Caco-2 (cell line): ENCODE data around the gene CERK. TPM values are rescaled to one million over a fixed set of nuclear protein-coding genes. Genes with fewer than 3 reads are reported as not detected.

Experiments
- BruUV-seq: library from RNA; stranded (reverse); fragments of 400-500 nt; replicated peaks from 2 replicates; lab custom pipeline; 2021; lab: Mats Ljungman, UMichigan
- CTCF ChIA-PET: fragments of 300-600 bp; sonication (Branson Sonifier 250); formaldehyde crosslinking; loops from one replicate; lab custom pipeline; 2022; ENCODE audit warnings: antibody characterized with exemption; lab: Charles Lee
- POLR2A ChIA-PET: fragments of 300-600 bp; sonication (Branson Sonifier 250); formaldehyde crosslinking; loops from one replicate; lab custom pipeline; 2022; ENCODE audit warnings: antibody characterized with exemption; lab: Charles Lee
- DNase-seq, 2 experiments: peaks; one replicate each; pipeline versions ENCODE4 v3.0.0 to v3.0.0-alpha.2; 2020 to 2022
- H3K27me3 ChIP-seq: replicated peaks from 2 replicates; pipeline ENCODE4 v1.6.0; 2011; ENCODE audit warnings: low read length; ENCODE audit not compliant: control insufficient read depth, insufficient read depth
- H3K36me3 ChIP-seq: 2 replicates; pipeline ENCODE4 v1.5.1; 2011; ENCODE audit warnings: low read length; ENCODE audit not compliant: control insufficient read depth, insufficient read depth
- H3K4me1 ChIP-seq: fragments of 250-450 bp; sonication (Bioruptor Pico); 2 replicates; pipeline ENCODE4 v1.5.1; 2020; ENCODE audit warnings: mild to moderate bottlenecking
- H3K4me3 ChIP-seq: 2 replicates; pipeline ENCODE4 v1.5.1; 2011; ENCODE audit warnings: low read depth, mild to moderate bottlenecking, control low read depth, low read length
- H3K9me3 ChIP-seq: fragments of 250-450 bp; sonication (Bioruptor Pico); 2 replicates; pipeline ENCODE4 v1.5.1; 2020; ENCODE audit warnings: mild to moderate bottlenecking, moderate library complexity
- H3K27ac Mint-ChIP-seq: one replicate; pipeline ENCODE4 v1.8.0; 2022; ENCODE audit warnings: mixed read lengths; ENCODE audit not compliant: unreplicated experiment
- H3K27me3 Mint-ChIP-seq: one replicate; pipeline ENCODE4 v1.8.0; 2022; ENCODE audit warnings: mixed read lengths; ENCODE audit not compliant: insufficient read depth, unreplicated experiment
- H3K36me3 Mint-ChIP-seq: one replicate; pipeline ENCODE4 v1.8.0; 2022; ENCODE audit warnings: mild to moderate bottlenecking, mixed read lengths; ENCODE audit not compliant: insufficient read depth, unreplicated experiment
- H3K4me1 Mint-ChIP-seq: one replicate; pipeline ENCODE4 v1.8.0; 2022; ENCODE audit warnings: low read depth, mixed read lengths; ENCODE audit not compliant: unreplicated experiment
- H3K4me3 Mint-ChIP-seq: one replicate; pipeline ENCODE4 v1.8.0; 2022; ENCODE audit warnings: mild to moderate bottlenecking, moderate library complexity, mixed read lengths; ENCODE audit not compliant: unreplicated experiment
- H3K9me3 Mint-ChIP-seq: one replicate; pipeline ENCODE4 v1.8.0; 2022; ENCODE audit warnings: mixed read lengths; ENCODE audit not compliant: unreplicated experiment
- CTCF ChIP-seq, 2 experiments: fragments of 200-600 bp in 1 of 2; IDR thresholded peaks; 1 replicate in 1 of 2; 2 replicates in 1 of 2; pipeline versions ENCODE4 v1.5.1 to v1.8.0; 2011 to 2022; ENCODE audit warnings: antibody characterized with exemption in 1 of 2, control low read depth in 1 of 2, inconsistent platforms in 1 of 2, low read depth in 1 of 2, low read length in 1 of 2, mild to moderate bottlenecking in 1 of 2, moderate library complexity in 1 of 2; ENCODE audit not compliant: insufficient read depth in 1 of 2, severe bottlenecking in 1 of 2, unreplicated experiment in 1 of 2
- intact Hi-C: fragments of 100-400 bp; cut with micrococcal nuclease; formaldehyde crosslinking; loops from one replicate; pipeline ENCODE4 v1.10.0; 2022; ENCODE audit not compliant: unreplicated experiment
- total RNA-seq: library from RNA; stranded (reverse); gene quantifications from 2 replicates; pipeline ENCODE4 v1.2.3, GENCODE V29; 2022

Gene CERK
- total RNA-seq, 1 experiment from 2014 or later, result 35.0 TPM

GRCh38 chr22:46694416-46695170, 43.5 kb downstream of the CERK start:
- Histone ChIP-seq H3K27me3 (no peaks in the 10 kb centered on the region), H3K4me3 (no peak overlapping the region), H3K36me3 (peaks cover 2% of the 10 kb centered on the region), H3K9me3 (no peaks in the 10 kb centered on the region), H3K4me1 (no peaks in the 10 kb centered on the region)
- ChIA-PET CTCF (no interaction called here), POLR2A (no interaction called here)
- no peak overlapping the region for H3K27ac Mint-ChIP-seq
- no peaks in the 10 kb centered on the region for H3K4me1 Mint-ChIP-seq
- H3K9me3 Mint-ChIP-seq, result no peaks in the 10 kb centered on the region
- intact Hi-C loops, result no loop called here
- H3K36me3 Mint-ChIP-seq, result peaks cover 52% of the 10 kb centered on the region
- no peak for TF ChIP-seq CTCF (IDR thresholded peaks at IDR 0.05; ENCODE audit: insufficient read depth in 1 of 2, low read depth in 1 of 2, low read length in 1 of 2, severe bottlenecking in 1 of 2, unreplicated experiment in 1 of 2)
- no TSS peak for BruUV-seq
- no peaks in the 10 kb centered on the region for H3K27me3 Mint-ChIP-seq
- no peak overlapping the region for H3K4me3 Mint-ChIP-seq
- DNase-seq, result no peak

GRCh38 chr22:46693634-46694415, 44.2 kb downstream of the CERK start:
- intact Hi-C loops, result no loop called here
- Mint-ChIP-seq H3K27me3 (no peaks in the 10 kb centered on the region), H3K36me3 (peaks cover 50% of the 10 kb centered on the region), H3K9me3 (no peaks in the 10 kb centered on the region), H3K4me1 (no peaks in the 10 kb centered on the region), H3K27ac (no peak overlapping the region), H3K4me3 (no peak overlapping the region)
- no peak for DNase-seq
- Histone ChIP-seq H3K4me3 (no peak overlapping the region), H3K9me3 (no peaks in the 10 kb centered on the region), H3K4me1 (no peaks in the 10 kb centered on the region), H3K36me3 (peaks cover 2% of the 10 kb centered on the region), H3K27me3 (no peaks in the 10 kb centered on the region)
- TF ChIP-seq CTCF (IDR thresholded peaks at IDR 0.05; ENCODE audit: insufficient read depth in 1 of 2, low read depth in 1 of 2, low read length in 1 of 2, severe bottlenecking in 1 of 2, unreplicated experiment in 1 of 2), result no peak
- BruUV-seq, result no TSS peak
- ChIA-PET CTCF (no interaction called here), POLR2A (no interaction called here)

GRCh38 chr22:46691571-46691970, 46.5 kb downstream of the CERK start:
- H3K27ac Mint-ChIP-seq, result no peak overlapping the region
- DNase-seq, result no peak
- H3K9me3 ChIP-seq, result no peaks in the 10 kb centered on the region
- intact Hi-C loops, result no loop called here
- H3K27me3 ChIP-seq, result no peaks in the 10 kb centered on the region
- H3K4me1 ChIP-seq, result no peaks in the 10 kb centered on the region
- no peak overlapping the region for H3K4me3 ChIP-seq
- peaks cover 40% of the 10 kb centered on the region for H3K36me3 Mint-ChIP-seq
- no peaks in the 10 kb centered on the region for H3K9me3 Mint-ChIP-seq
- H3K4me1 Mint-ChIP-seq, result no peaks in the 10 kb centered on the region
- no peaks in the 10 kb centered on the region for H3K27me3 Mint-ChIP-seq
- peaks cover 2% of the 10 kb centered on the region for H3K36me3 ChIP-seq
- CTCF ChIA-PET, result no interaction called here
- H3K4me3 Mint-ChIP-seq, result no peak overlapping the region
- POLR2A ChIA-PET, result no interaction called here
- no TSS peak for BruUV-seq
- TF ChIP-seq CTCF (IDR thresholded peaks at IDR 0.05; ENCODE audit: insufficient read depth in 1 of 2, low read depth in 1 of 2, low read length in 1 of 2, severe bottlenecking in 1 of 2, unreplicated experiment in 1 of 2), result no peak
